Suprapubic skin (tissue), 4 donors: ENCODE data around the gene CD300E. TPM values are rescaled to one million over a fixed set of nuclear protein-coding genes. Genes with fewer than 3 reads are reported as not detected.
"Not testable (repeated sequence)": the region's sequence is repeated elsewhere in the genome, so short reads cannot be mapped to it uniquely, and the experiment has no call there.

Experiments
- DNase-seq, 2 donors: peaks; one replicate each; pipeline ENCODE4 v3.0.0-alpha.2; 2019; ENCODE audit warnings: low spot score in 2 of 2
- H3K27ac ChIP-seq: fragments of 200-600 bp; sonication (generic); one replicate; pipeline ENCODE4 v1.5.1; 2019
- H3K27me3 ChIP-seq: fragments of 200-600 bp; sonication (generic); one replicate; pipeline ENCODE4 v1.5.1; 2019
- H3K36me3 ChIP-seq: fragments of 200-600 bp; sonication (generic); one replicate; pipeline ENCODE4 v1.5.1; 2019
- H3K4me1 ChIP-seq: fragments of 200-600 bp; sonication (generic); one replicate; pipeline ENCODE4 v1.5.1; 2019
- H3K4me3 ChIP-seq: fragments of 200-600 bp; sonication (generic); one replicate; pipeline ENCODE4 v1.5.1; 2019; ENCODE audit warnings: mild to moderate bottlenecking
- H3K9me3 ChIP-seq: fragments of 200-600 bp; sonication (generic); one replicate; pipeline ENCODE4 v1.5.1; 2019
- EP300 ChIP-seq: sonication (generic); formaldehyde crosslinking; IDR thresholded peaks from one replicate; pipeline ENCODE4 v1.6.1; 2017; ENCODE audit warnings: antibody characterized with exemption
- POLR2A ChIP-seq, 2 donors: fragments of 450-650 bp; IDR thresholded peaks; one replicate each; pipeline ENCODE4 v1.6.1; 2017; ENCODE audit warnings: antibody characterized with exemption in 2 of 2, mild to moderate bottlenecking in 2 of 2, moderate library complexity in 2 of 2
- POLR2AphosphoS5 ChIP-seq, 3 donors: sonication (generic); formaldehyde crosslinking; IDR thresholded peaks; one replicate each; pipeline ENCODE4 v1.6.1; 2017; ENCODE audit warnings: antibody characterized with exemption in 3 of 3
- WGBS: methylation state at CpG from one replicate; pipeline ENCODE4 v1.1.5; 2018; 5-methylcytosine and 5-hydroxymethylcytosine counted together
- total RNA-seq, 4 donors: library from RNA; depleted of rRNA; stranded (reverse); fragments of >200 nt; gene quantifications; one replicate each; pipeline ENCODE4 v1.1.0, GENCODE V29; 2016
- TF ChIP-seq, protein P1 (sequence below), 2 donors: fragments of 200-600 bp in 1 of 2; fragments of 450-650 bp in 1 of 2; sonication (generic) in 1 of 2; IDR thresholded peaks; one replicate each; pipeline ENCODE4 v1.5.1; 2016 to 2019; ENCODE audit warnings: antibody characterized with exemption in 2 of 2, mild to moderate bottlenecking in 1 of 2, moderate library complexity in 1 of 2

Gene CD300E
- total RNA-seq, 4 donors from 2014 or later = 0.24 TPM; not detected in 3

DNA sequence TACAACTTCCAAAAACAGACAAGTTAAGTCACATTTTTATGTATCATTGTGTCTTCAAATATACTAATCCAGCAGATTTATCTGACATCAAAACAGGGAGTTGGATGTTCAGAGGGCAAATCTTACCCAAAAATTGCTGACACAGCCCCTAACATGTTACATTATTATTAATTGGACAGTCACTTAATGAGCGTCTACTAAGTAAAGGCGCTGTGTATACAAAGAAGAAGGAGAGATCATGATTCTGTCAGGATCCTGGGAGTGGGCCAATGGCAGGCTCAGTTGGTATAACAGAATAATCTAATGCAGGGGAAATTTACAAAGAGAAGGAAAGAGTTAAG is 18.4 kb upstream of the CD300E start:
- H3K27me3 ChIP-seq = peaks cover 7% of the 10 kb centered on the region
- TF ChIP-seq EP300 = no peak
- TF ChIP-seq, protein P1, sequence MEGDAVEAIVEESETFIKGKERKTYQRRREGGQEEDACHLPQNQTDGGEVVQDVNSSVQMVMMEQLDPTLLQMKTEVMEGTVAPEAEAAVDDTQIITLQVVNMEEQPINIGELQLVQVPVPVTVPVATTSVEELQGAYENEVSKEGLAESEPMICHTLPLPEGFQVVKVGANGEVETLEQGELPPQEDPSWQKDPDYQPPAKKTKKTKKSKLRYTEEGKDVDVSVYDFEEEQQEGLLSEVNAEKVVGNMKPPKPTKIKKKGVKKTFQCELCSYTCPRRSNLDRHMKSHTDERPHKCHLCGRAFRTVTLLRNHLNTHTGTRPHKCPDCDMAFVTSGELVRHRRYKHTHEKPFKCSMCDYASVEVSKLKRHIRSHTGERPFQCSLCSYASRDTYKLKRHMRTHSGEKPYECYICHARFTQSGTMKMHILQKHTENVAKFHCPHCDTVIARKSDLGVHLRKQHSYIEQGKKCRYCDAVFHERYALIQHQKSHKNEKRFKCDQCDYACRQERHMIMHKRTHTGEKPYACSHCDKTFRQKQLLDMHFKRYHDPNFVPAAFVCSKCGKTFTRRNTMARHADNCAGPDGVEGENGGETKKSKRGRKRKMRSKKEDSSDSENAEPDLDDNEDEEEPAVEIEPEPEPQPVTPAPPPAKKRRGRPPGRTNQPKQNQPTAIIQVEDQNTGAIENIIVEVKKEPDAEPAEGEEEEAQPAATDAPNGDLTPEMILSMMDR (IDR thresholded peaks at IDR 0.05) = no peak
- no peak for TF ChIP-seq POLR2A (IDR thresholded peaks at IDR 0.05)
- no peak for TF ChIP-seq POLR2AphosphoS5 (IDR thresholded peaks at IDR 0.05)
- H3K27ac ChIP-seq = no peak overlapping the region
- no peak for DNase-seq
- H3K4me1 ChIP-seq = no peaks in the 10 kb centered on the region
- H3K9me3 ChIP-seq = no peaks in the 10 kb centered on the region
- no peak overlapping the region for H3K4me3 ChIP-seq
- H3K36me3 ChIP-seq = no peaks in the 10 kb centered on the region
- WGBS = 75% methylated on average over 2 of the region's 2 CpGs

DNA sequence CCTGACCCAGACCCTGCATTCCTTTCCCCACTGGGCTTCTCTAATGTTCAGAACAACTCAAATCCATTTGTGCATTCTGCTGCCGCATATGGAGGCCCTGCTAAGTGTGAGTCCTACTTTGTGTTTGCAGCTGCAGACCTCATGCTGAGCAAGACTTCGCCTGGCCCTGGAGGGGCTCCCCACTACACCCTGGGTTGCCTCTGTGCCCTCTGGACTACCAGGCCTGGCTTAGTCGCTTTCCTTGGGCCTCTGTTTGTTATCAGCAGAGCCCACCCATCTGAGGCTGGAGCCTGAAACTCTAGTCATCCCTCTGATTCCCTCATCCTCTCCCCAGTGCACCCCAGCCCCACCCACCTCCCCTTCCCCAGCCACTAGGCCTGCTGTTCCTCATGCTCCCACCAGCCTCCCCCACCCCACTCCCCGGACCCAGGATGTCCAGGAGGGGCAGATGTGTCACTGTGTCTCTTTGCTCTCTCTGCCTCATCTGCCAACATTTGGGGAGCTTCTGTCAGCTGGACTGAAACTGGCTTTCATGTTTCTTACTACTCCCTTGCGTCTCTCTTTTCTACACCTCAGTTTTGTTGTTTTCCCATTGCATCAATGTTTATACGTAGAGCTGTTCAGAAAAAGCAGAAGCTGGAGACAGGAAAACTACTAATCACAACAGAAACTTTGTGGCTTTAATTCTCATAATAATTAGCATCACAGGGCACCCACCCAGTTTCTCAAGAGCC is 17.9 kb upstream of the CD300E start:
- Histone ChIP-seq H3K4me1 (no peaks in the 10 kb centered on the region), H3K9me3 (no peaks in the 10 kb centered on the region), H3K4me3 (no peak overlapping the region), H3K36me3 (no peaks in the 10 kb centered on the region), H3K27ac (no peak overlapping the region), H3K27me3 (peaks cover 10% of the 10 kb centered on the region)
- TF ChIP-seq EP300 (no peak), POLR2AphosphoS5 (IDR thresholded peaks at IDR 0.05) (no peak), POLR2A (IDR thresholded peaks at IDR 0.05) (no peak)
- TF ChIP-seq, protein P1 (IDR thresholded peaks at IDR 0.05) = no peak
- WGBS = 58% methylated on average over 5 of the region's 6 CpGs
- DNase-seq = no peak

DNA sequence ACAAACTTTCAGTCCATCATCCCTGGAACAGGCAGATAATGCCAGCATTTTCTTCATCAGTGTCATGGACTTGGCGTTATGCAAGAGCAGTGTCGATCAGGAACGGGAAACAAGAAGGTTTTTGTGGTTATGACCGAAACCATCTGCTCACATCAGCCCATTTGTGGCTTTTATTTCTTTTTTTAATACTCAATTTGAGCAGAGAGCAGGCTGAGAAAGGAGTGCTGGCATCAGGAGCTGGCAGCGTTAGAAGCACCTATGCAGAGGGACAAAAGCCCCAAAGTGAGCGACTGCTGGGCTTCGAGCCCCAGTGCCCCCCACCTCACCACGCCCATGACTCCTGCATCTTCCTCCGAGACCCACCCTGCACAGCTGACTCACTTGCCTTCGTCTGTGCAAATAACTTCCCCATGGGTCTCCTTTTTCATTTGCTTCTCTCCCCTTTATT is 16.2 kb upstream of the CD300E start:
- H3K27me3 ChIP-seq = peaks cover 19% of the 10 kb centered on the region
- H3K4me1 ChIP-seq = no peaks in the 10 kb centered on the region
- WGBS = 65% methylated on average over 10 of the region's 10 CpGs
- no peaks in the 10 kb centered on the region for H3K9me3 ChIP-seq
- no peak overlapping the region for H3K4me3 ChIP-seq
- H3K36me3 ChIP-seq = no peaks in the 10 kb centered on the region
- no peak for TF ChIP-seq EP300
- no peak overlapping the region for H3K27ac ChIP-seq
- DNase-seq = no peak

DNA sequence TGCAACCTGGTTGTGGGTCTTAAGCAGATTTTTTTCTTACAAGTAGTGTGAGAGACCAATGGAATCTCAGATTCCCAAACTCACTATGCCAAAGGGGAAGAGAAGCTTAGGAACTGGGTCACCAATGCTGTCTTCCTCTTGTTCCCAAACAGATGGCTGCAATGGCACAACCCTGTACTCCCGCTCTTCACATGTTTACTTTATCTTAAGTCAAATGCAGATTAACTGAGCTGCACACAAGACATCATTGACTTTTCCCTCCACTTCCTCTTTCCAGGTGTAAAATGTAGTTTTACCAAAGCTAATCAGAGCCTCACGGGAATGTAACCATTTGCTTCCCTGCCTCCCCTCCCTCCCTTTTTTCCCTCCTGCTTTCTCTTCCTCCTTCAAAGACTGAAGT is 14.4 kb upstream of the CD300E start:
- TF ChIP-seq EP300 = no peak
- TF ChIP-seq, protein P1 (IDR thresholded peaks at IDR 0.05) = no peak
- no peak for TF ChIP-seq POLR2AphosphoS5 (IDR thresholded peaks at IDR 0.05)
- no peak for TF ChIP-seq POLR2A (IDR thresholded peaks at IDR 0.05)
- Histone ChIP-seq H3K4me3 (no peak overlapping the region), H3K4me1 (no peaks in the 10 kb centered on the region), H3K27ac (no peak overlapping the region), H3K9me3 (no peaks in the 10 kb centered on the region), H3K36me3 (no peaks in the 10 kb centered on the region), H3K27me3 (peaks cover 19% of the 10 kb centered on the region)
- no peak for DNase-seq
- WGBS = 75% methylated on average over 2 of the region's 2 CpGs

DNA sequence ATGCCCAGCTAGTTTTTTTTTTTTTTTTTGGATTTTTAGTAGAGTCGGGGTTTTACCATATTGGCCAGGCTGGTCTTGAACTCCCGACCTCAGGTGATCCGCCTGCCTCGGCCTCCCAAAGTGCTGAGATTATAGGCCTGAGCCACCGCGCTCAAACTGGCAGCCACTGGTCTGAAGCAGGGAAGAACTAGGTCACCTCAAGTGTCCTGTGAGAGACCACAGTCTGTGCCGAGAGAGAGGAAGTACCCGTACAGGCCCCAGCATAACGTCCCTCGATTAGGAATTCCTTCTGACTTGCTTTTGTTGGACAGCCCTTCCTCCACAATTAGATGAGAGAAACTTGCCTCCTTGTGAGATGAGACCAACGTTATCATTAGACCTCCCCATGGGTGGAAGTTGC is 13.7 kb upstream of the CD300E start:
- no peaks in the 10 kb centered on the region for H3K4me1 ChIP-seq
- no peak for DNase-seq
- no peak for TF ChIP-seq EP300
- TF ChIP-seq, protein P1 (IDR thresholded peaks at IDR 0.05) = no peak
- no peaks in the 10 kb centered on the region for H3K36me3 ChIP-seq
- no peaks in the 10 kb centered on the region for H3K9me3 ChIP-seq
- H3K27ac ChIP-seq = no peak overlapping the region
- H3K27me3 ChIP-seq = peaks cover 19% of the 10 kb centered on the region
- no peak overlapping the region for H3K4me3 ChIP-seq
- 70% methylated on average over 11 of the region's 11 CpGs for WGBS

DNA sequence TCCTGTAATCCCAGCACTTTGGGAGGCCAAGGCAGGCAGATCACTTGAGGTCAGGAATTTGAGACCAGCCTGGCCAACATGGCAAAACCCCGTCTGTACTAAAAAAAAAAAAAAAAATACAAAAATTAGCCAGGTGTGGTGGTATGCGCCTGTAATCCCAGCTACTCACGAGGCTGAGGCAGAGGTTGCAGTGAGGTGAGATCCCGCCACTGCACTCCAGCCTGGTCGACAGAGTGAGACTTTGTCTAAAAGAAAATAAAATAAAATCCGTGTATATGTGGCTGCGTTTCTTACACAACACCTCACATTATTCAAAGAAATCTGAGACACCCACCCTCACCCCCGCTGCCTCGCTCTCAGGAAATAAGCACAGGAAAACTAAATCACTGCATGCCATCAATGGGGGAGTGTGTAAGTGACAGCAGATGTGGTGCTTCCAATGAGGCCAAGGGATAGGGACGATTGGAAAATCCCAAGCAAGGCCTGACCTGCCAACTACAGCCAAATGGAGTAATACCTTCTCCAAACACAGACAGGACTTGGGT is 13.1 kb upstream of the CD300E start:
- 54% methylated on average over 10 of the region's 10 CpGs for WGBS
- not testable (repeated sequence) for H3K4me1 ChIP-seq, DNase-seq

More for the DNA sequence above, 13.1 kb upstream of the CD300E start:
- peaks cover 19% of the 10 kb centered on the region for H3K27me3 ChIP-seq
- not testable (repeated sequence) for H3K4me3 ChIP-seq, H3K36me3 ChIP-seq, H3K9me3 ChIP-seq, H3K27ac ChIP-seq
